CMK (cell line): Measurements from ENCODE around the gene RAB13.

ENCODE experiments used
- DNase-seq: peaks from one replicate; pipeline ENCODE4 v3.0.0-alpha.2; 2010; ENCODE audit warnings: low read depth

The RAB13 gene

DNA sequence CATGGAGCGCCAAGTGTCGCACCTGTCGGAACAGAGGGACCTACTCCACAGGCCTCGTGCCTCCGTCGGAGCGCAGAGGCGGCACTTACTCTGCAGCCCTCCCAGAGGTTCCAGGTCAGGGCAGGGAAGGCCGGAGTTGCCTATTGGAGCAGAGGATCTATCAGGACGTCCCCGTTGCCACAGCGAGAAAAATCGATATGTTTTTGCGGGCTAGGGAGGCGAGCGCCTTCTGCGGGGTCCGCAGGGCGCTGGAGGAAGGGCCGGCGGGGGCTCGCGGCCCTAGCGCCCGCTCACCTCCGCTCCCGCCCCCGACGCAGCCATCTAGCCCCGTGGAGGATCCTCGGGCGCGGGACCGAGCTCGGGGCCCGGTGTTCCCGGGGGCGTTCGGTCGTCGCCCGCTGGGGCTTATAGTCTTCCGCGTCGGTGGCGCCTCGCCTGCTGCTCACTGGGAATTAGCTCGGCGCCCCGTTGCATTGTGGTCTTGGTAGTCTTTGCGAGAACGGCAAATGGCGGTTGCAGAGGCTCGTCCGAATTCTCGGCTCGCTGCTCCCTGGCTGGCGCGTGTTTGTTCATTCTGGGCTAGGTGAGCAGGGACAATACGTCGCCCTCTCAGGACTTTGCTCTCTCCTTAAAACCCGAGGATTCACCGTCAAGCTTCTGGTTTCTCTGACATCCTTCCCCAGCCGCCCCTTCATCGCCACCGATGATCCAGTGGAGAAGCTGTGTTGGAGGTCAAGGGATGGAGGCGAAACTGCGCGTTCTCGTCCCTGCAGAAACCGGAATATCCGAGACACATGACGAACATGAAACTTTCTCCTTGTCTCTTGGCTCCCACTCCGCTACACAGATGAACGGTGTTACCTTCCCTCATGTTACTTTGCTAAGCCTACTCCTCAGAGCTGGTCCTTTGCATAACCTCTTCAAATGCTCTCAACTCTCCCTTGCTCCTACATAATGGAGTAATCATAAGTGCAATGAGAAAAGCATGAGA is 8.6 kb downstream of the RAB13 start, which contains the start of gene JTB:
Gene JTB (minus strand): TSS at position 425 of the 991 bp plus-strand sequence. CDS start 422 bp downstream, at position 3.
- DNase-seq, result no peak

DNA sequence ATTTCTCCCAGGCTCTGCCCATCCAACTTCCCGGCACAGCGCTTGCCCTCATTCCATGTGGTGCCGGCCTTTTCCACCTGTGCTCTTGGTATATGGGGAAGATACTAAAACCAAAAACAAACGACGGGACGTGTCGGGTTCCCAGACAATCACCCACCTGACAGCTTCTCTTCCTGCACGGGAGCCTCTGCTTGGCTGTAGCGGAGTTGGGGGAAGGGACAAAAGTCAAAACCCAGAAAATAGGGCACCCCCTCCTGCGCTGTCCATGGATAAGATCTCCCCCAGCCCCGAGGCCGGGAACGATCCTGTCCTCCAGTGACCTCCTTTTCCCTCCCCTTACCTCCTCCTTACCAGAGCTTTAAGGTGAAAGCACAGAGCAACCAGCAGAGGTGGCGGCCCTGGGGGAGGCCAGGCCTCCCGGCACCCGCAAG is 9.3 kb downstream of the RAB13 start:
- no peak for DNase-seq

DNA sequence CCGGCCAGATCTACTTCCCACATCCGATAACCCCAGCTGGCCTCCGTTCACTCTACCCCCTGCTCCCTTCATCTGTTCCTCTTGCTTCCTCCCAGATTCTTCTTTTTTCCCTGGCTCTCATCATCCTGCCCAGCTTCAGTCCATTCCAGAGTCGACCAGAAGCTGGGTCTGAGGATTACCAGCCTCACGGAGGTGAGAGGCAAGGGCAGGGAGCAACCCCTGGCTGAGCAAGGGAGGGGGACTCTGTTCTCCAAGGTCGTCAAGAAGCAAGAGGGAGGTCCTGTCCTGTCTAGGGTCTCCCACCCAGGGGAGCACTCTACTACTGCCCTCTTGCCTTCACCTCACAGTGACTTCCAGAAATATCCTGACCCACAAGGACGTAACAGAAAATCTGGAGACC is 12.6 kb downstream of the RAB13 start:
- no peak for DNase-seq

DNA sequence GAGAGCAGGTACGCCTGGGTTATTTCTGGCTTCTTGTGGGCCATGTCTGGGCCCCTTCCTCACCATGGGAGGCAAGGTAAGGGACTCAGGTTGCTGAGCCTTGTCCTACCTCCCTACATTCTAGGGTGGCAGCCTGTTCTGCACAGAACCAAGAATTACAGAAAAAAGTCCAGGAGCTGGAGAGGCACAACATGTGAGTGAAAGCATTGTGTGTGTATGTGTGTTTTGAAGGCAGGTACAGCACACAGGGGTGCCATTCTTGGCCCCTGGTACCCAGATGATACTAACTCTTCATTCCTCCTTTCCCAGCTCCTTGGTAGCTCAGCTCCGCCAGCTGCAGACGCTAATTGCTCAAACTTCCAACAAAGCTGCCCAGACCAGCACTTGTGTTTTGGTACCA is 13.1 kb downstream of the RAB13 start:
- no peak for DNase-seq

DNA sequence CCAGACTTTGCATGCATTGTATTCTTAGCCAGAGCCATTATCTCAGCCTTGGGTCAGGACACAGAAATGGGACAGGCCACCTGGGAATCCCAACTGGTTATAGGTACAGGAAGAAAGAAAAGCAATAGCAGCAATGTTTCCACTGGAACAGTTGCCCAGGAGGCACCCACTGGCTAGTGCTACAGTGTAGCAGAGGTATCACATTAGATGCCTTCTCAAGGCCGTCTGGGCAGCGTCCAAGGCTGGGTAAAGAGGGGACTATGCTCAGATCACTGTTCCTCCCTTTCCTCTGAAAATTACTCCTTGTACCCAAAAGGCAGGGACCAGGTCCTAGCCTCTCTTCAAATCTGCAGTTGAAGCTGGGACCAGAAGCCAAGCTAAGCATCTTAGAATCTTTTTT is 15.8 kb downstream of the RAB13 start:
- DNase-seq, result no peak

DNA sequence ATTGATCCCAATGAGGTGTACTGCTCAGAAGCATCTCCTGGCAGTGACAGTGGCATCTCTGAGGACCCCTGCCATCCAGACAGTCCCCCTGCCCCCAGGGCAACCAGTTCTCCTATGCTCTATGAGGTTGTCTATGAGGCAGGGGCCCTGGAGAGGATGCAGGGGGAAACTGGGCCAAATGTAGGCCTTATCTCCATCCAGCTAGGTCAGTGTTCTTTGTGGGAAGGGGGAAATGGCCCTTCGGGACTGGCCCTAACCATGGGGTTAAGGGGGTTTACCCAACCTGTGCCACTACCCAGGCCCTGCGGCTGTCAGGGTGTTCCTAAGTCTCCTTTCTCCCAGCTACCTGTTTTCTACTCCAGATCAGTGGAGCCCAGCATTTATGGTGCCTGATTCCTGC is 17.2 kb downstream of the RAB13 start:
- no peak for DNase-seq

DNA sequence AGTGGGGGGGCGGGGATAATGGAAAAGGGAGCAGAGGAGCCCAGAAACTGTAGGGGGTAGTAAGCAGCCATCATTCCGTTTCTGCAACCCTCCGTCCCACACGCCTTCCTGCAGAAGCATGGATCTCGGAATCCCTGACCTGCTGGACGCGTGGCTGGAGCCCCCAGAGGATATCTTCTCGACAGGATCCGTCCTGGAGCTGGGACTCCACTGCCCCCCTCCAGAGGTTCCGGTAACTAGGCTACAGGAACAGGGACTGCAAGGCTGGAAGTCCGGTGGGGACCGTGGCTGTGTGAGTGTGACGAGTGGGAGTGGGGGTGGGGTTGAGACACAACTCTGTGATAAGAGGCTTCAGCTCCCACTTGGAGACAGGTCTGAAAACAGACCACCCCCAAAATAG is 17.7 kb downstream of the RAB13 start:
- no peak for DNase-seq

DNA sequence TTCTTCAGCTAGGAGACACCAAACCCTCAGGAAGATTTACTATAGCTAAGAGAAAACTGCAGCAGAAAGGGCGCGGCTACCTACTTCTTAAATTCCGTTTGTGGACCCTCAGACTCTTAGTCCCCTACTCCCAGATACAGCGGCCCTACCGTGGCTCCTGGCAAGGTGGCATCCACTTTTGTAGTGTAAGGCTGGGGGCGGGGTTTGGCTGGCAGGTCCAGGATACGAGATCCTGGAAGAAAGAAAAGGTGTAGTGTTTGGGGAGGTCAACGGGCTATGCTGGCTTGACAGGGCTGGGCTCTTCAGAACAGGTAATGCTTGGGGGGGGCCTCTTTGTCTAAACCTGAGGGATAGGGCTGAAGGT is 18.2 kb downstream of the RAB13 start:
- no peak for DNase-seq

DNA sequence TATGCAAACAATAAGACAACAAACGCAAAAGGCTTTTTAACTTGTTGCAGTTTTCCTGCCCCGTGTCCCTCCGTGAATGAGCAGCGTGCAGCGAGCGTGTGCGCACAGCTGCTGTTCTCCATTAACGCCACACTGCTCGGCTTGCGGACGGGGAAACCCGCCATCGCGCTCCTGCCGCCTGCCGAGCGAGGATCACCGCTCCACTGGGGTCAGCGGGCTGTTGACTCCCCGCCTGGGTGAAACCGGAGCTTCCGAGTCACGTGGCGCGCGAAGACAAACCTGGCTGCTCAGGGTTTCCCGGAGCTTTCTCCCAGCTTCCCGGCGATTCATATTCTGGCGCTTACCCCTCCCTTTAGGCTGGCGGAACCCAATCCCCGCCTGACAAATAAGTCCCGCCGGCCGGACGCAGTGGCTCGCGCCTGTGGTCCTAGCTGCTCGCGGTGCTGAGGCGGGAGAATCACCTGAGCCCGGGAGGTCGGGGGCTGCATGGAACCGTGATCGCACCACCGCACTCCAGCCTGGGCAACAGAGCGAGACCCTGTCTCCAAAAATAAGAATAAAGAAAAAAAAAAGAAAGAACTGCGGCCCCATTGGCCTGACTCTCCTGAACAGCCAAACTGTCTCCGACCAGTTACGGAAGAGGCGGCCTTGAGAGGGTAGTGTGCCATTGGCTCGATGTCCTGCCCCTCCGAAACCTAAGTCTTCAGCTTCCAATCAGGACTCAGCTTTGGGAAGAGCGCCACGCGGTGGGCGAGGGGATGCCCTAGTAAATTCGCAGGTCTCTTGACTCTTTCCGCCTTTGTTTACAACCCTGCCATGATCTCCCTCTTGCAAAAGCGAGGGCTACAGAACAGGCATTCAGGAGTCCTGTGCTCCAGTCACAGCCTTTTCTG is 18.8 kb downstream of the RAB13 start, which contains the start of gene CREB3L4:
Gene CREB3L4 (plus strand): TSS at position 796 of the 893 bp plus-strand sequence. CDS start 624 bp downstream, outside the sequence.
- peak; percentile 92 for DNase-seq

DNA sequence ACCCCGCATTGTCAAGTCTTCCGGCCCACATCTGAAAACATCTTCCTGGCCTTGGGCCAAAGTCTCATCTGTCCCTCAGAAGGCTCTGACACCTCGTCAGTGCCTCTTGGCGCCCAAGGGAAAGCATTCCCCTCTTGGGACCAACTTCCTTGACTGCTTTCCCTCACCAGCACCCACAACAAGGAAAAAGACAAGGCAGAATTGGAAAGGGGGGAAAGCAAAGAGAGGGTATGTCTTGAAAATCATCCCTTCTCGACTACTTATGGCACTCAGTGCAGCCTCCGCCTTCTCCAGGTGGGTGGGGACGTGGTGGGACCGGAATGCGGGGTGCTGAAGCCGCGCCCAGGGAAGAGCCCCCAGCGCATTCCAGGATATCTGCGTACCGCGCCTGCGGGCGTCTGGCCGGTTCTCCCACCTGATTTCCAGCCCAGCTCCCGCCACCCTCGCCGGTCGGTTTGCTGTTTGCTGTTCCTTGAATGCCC is 22.2 kb downstream of the RAB13 start:
- DNase-seq, result no peak

DNA sequence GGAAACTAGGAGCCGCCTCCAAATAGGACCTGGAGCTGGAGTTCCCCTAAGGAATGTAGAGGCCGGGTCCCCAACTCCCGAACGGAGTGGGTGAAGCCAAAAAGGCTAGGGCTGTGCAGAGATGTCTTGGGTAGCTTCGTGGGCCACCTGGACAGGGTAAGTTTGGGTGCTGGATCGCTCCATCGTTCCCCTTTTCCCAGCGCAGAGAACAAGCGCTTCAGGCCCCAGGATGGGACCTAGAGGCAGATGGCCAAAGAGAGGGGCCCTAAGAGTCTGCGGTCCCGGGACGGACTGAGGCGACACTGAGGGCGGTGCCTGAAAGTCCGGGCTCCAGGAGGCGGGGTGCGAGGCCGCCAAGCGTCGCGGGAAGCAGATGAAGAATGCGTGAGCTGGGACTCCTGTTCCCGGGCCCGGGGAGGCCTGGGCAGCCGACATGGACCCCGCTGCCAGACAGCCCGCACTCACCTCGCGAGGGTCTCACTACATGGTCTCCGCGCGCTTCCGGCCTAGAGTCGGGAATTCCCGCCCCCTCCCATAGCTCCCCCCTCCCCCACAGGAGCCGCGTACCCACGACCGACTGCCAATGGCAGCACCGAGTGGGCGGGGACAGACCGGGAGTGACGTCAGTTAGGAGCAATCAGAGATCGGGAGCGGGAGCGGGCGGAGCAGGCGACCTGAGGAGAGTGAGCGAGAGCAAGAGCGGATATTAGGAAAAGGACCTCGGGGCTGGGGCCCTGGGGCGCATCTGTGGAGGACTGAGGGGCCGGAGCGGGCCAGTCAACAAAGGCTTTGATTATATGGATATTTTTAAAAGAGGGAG is 22.9 kb downstream of the RAB13 start, which contains the start of gene SLC39A1:
Gene SLC39A1 (minus strand): TSS at position 508 of the 820 bp plus-strand sequence. CDS start 822 bp downstream, outside the sequence.
- peak; percentile 95 for DNase-seq

DNA sequence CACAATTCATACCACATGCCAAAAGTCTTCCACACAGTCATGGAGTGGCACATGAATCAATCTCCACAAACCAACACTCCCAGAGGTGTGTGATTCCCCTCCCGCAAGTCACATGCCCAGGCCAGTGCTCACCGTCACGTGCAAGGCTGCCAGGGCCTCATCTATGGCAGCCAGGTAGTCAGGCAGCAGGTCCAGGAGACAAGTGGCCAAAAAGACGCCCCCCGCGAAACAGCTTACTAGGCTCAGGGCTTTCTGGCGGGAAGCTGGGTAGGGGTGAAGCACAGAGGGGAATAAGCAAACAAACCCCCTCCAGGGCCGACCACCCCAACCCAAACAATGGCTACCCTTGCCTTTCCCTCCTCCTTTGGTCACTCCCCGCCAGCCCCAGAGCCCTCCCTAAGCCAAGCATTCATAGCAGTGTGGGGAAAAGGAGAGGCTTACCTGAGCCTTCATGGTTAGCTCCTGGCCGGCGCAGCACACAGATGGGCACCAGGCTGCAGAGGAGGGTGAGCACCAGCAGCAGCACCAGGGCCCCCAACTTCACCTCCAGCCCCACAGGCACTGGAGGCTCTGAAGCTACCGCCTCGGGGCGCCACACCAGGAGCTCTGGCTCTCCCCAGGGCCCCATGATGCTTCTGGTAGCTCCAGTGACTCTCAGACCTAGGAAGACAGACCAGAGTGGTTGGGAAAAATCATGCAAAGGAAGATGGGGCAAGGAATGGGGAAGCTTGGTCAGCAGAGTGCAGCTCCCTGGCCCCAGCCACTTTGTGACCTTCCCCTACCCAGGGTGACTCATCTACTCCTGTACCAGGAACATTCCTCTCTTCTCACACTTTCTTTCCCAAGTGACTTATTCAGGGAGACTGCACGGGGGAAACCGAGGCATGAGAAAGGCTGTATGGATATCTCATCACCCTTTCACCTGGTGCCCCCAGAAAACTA is 23.8 kb downstream of the RAB13 start:
- no peak for DNase-seq

DNA sequence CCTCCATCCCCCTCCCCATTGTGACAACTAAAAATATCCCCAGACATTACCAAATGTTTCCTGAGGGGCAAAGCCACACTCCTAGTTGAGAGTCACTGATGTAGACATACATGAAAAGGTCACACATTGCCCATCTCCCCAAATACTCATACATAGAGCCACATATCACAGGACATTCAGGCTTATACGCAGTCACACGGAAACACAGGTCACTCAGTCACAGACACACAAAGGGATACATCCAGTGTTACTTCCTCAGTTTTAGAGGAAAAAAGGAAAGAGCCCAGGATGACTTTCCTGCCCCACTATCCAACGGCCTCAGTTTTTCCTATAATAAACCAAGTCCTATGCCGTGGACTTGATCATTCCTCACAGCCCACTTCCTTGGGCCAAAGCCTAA is 24.7 kb downstream of the RAB13 start:
- DNase-seq, result no peak

DNA sequence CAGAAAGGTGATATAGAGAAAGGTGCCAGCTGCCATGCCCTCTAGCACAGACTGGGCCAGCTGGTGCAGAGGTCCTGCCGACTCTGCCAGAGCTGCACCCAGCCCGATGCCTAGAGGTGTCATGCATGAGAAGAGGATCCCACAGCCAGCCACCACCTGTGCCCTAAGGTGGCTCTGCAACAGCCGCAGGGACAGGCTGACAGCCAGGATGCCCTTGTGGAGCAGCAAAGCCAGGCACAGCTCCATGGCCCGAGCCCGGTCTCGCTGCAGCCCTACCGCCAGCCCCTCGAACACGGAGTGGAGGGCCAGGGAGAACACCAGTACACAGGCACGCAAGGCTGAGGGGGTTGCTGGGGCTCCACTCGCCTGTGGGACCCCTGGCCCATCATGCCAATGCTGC is 25.9 kb downstream of the RAB13 start:
- DNase-seq, result no peak

DNA sequence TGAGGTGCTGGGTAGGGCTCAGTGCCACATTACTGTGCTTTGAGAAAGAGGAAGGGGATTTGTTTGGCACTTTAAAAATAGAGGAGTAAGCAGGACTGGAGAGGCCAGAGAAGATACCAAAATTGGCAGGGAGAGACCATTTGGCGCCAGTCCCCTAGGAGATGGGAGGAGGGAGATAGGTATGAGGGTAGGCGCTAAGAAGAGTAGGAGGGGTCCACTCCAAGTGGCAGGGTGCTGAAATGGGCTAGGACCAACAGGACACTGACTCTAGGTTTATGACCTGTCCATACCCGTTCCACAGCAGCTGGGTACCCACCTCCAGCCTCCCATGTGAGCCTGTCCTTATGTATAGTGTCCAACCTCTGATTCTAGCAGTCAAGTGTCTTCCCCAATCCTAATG is 26.7 kb downstream of the RAB13 start:
- no peak for DNase-seq

DNA sequence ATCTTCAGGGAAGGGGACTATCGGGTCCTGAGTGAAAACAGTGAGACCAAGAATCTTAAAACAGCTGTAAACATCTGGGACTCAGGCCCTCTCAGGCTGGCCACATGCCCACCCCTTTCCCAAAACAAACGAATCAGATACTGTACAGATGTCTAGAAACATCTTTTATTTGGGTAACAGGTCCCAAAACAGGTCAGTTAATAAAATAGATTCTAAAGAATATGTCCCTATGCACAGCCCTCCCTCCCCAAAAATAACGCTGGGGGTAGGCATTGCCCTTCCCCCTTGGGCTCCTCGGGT is 27.2 kb downstream of the RAB13 start:
- no peak for DNase-seq

DNA sequence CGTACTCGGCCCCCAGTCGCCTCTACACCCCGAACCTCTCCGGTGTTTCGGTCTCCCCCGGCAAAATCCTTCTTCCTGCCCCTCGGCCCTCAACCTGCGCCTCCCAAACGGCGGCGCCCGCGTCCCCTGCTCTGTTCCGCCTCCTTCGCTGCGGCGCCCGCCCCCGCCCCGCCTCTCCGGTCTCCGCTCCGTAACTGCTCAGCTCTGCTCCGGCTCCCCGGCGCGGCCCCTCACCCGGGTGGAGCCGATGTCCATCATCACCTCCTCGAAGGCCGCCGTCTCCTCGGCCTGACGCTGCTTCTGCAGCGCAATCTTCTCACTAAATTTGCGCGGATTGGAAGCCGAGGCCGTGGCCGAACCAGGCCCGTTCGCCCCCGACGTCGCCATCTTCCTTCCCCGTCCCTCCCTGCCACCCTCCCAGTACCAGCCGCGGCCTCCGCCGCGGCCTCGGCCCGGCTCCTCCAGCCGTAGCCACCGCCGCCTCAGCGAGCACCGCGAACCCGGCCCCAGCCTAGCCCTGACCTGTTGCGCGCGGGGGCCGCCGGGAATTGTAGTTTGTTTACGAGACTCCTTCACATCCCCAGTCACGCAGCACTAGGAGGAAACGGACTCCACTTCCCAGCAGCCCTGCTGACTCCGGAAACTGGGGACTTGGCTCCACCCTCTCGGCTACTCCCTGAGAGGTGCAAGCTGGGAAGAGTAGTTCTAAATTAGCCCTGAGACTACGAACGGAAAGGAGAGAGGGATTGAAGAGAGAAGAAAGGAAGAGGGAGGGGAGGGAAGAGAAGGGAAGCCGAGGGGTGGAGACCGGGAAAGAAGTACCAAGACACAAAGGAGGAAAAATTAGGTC is 27.8 kb downstream of the RAB13 start, which contains the start of gene CRTC2:
Gene CRTC2 (minus strand): TSS at position 502 of the 850 bp plus-strand sequence. CDS start 115 bp downstream, at position 387.
- peak; percentile 96 for DNase-seq

DNA sequence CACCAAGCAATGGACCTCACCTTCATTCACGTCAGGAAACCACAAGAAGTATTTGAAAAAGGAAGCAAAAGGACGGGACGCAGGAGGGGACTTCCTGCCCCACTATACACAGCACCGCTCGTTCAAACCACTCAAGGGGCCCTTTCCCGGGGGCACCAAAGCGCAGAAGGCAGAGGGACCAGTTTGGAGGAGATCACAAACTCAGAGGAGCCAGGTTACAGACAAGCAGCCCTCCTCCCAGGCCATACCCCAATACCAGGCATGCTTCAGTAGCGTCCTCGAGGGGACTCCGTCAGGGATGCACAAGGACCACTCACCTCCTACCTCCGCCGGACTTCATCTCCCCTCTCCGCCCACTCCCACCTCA is 28.4 kb downstream of the RAB13 start:
- DNase-seq, result no peak

DNA sequence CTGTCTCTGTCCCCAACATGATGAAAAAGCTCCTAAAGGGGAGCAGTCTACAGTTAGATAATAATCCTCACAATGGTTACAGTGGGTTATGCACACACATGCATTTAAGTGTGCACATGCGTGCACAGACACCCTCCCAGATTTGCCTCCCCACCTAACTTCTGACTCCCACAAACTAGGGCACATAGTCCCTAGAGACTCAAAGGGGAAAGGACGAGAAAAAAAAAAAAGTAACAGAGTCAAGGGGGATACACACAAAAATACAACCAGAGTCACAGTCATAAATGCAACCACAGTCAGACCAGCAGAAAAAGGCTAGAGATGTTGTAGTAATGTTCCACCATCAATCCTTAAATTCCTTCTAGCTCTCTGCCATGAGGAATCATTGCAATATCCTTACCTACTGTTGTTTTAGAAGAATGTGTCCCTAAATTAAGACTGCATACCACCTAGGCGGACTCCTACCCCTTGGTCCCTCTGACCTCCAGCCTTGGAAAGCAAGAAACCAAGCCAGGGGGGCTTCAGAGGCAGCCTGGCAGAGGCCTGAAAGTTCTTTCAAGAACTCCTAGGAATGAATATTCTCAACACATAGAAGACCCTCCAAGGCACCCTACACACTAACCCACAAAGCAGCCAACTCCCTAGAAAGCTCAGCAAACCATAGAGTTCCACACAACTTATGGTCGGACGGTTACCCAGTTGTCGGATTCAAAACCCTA is 29.0 kb downstream of the RAB13 start:
- DNase-seq, result no peak
